AG04450 (cell line): Measurements from ENCODE around the gene RHBDL2. TPM values are rescaled to one million over a fixed set of nuclear protein-coding genes. Genes with fewer than 3 reads are reported as not detected.
"Not testable (repeated sequence)": the region's sequence is repeated elsewhere in the genome, so short reads cannot be mapped to it uniquely, and the experiment has no call there.

Experiments
- CTCF ChIA-PET: fragments of 300-600, 350-600 bp; formaldehyde crosslinking; extraction: SDS; loops from one replicate; lab custom pipeline; 2022; ENCODE audit warnings: antibody characterized with exemption, inconsistent platforms; lab: Charles Lee
- POLR2A ChIA-PET: fragments of 350-600 bp; formaldehyde crosslinking; extraction: SDS; loops from one replicate; lab custom pipeline; 2021; ENCODE audit warnings: antibody characterized with exemption, inconsistent platforms; lab: Yijun Ruan, JAX
- DNase-seq: peaks from one replicate; pipeline ENCODE4 v3.0.0-alpha.2; 2011; ENCODE audit warnings: low read depth, low spot score
- H3K27ac ChIP-seq: one replicate; pipeline ENCODE4 v1.5.1; 2012; ENCODE audit warnings: low read depth, low read length, control low read depth
- H3K27me3 ChIP-seq: one replicate; pipeline ENCODE4 v1.6.0; 2012; ENCODE audit warnings: low read length; ENCODE audit not compliant: control insufficient read depth, insufficient read depth
- H3K4me3 ChIP-seq: 2 replicates; pipeline ENCODE4 v1.5.1; 2011; ENCODE audit warnings: mild to moderate bottlenecking, low read depth, low read length, control low read depth
- H3K9me3 ChIP-seq: 2 replicates; pipeline ENCODE4 v1.5.1; 2012; ENCODE audit warnings: low read length; ENCODE audit not compliant: control insufficient read depth, insufficient read depth
- CTCF ChIP-seq: IDR thresholded peaks from 2 replicates; pipeline ENCODE4 v1.5.1; 2011; ENCODE audit warnings: low read depth, low read length, control low read depth, inconsistent platforms
- polyA plus RNA-seq: library from polyadenylated mRNA; depleted of rRNA; stranded (reverse); fragments of >200 nt; gene quantifications from 2 replicates; pipeline ENCODE4 v1.2.3, GENCODE V29; 2011

RHBDL2 gene
- polyA plus RNA-seq, 1 experiment = 0.33 TPM

- H3K27me3 ChIP-seq = no peaks in the 10 kb centered on the region
- ChIA-PET POLR2A (no interaction called here), CTCF (no interaction called here)
- peaks cover 11% of the 10 kb centered on the region for H3K9me3 ChIP-seq
- no peak for TF ChIP-seq CTCF
- H3K4me3 ChIP-seq = no peak overlapping the region
- H3K27ac ChIP-seq = no peak overlapping the region
- no peak for DNase-seq
Observed at GRCh38 chr1:38973659-38974437, 32.2 kb upstream of the RHBDL2 start.

GRCh38 chr1:38973145-38973544, 31.5 kb upstream of the RHBDL2 start:
- POLR2A ChIA-PET, H3K27me3 ChIP-seq, CTCF ChIA-PET, H3K4me3 ChIP-seq, DNase-seq, H3K27ac ChIP-seq, H3K9me3 ChIP-seq: not testable (repeated sequence)

GRCh38 chr1:38964140-38964548, 22.5 kb upstream of the RHBDL2 start:
- H3K27me3 ChIP-seq = no peaks in the 10 kb centered on the region
- no peaks in the 10 kb centered on the region for H3K9me3 ChIP-seq
- no peak for TF ChIP-seq CTCF
- H3K27ac ChIP-seq = no peak overlapping the region
- ChIA-PET CTCF (no interaction called here), POLR2A (no interaction called here)
- no peak for DNase-seq
- H3K4me3 ChIP-seq = no peak overlapping the region

- no peaks in the 10 kb centered on the region for H3K27me3 ChIP-seq
- H3K27ac ChIP-seq = no peak overlapping the region
- POLR2A ChIA-PET = no interaction called here
- no peak for DNase-seq
- CTCF ChIA-PET = no interaction called here
- no peak overlapping the region for H3K4me3 ChIP-seq
- no peak for TF ChIP-seq CTCF
- no peaks in the 10 kb centered on the region for H3K9me3 ChIP-seq
Observed at GRCh38 chr1:38962560-38962959, 20.9 kb upstream of the RHBDL2 start.

- H3K27me3 ChIP-seq = no peaks in the 10 kb centered on the region
- no peak for DNase-seq
- TF ChIP-seq CTCF = no peak
- no peaks in the 10 kb centered on the region for H3K9me3 ChIP-seq
- H3K27ac ChIP-seq = no peak overlapping the region
- H3K4me3 ChIP-seq = no peak overlapping the region
- ChIA-PET CTCF (no interaction called here), POLR2A (no interaction called here)
Observed at GRCh38 chr1:38962113-38962512, 20.5 kb upstream of the RHBDL2 start.
